HEK293T (cell line): Measurements from ENCODE around the gene GPR52.

Experiments
- CTCF ChIA-PET: fragments of 350-600 bp; formaldehyde crosslinking; extraction: SDS; loops from one replicate; lab custom pipeline; 2021; ENCODE audit warnings: antibody characterized with exemption, inconsistent platforms; lab: Yijun Ruan, JAX
- POLR2A ChIA-PET: fragments of 350-600 bp; formaldehyde crosslinking; extraction: SDS; loops from one replicate; lab custom pipeline; 2020; ENCODE audit warnings: antibody characterized with exemption, inconsistent platforms; lab: Yijun Ruan, JAX
- DNase-seq: peaks from one replicate; pipeline ENCODE4 v3.0.0; 2012; ENCODE audit warnings: mixed read lengths; ENCODE audit errors: extremely low spot score
- ARNT ChIP-seq: fragments of 450-650 bp; IDR thresholded peaks from 2 replicates; pipeline ENCODE4 v1.6.1; 2017; ENCODE audit warnings: mild to moderate bottlenecking
- BHLHE40 ChIP-seq: fragments of 450-650 bp; IDR thresholded peaks from 2 replicates; pipeline ENCODE4 v1.6.1; 2016; ENCODE audit warnings: mild to moderate bottlenecking, moderate library complexity, borderline replicate concordance
- CTBP1 ChIP-seq: fragments of 450-650 bp; IDR thresholded peaks from 2 replicates; pipeline ENCODE4 v1.6.1; 2016; ENCODE audit warnings: borderline replicate concordance
- ELF4 ChIP-seq: fragments of 450-650 bp; IDR thresholded peaks from 2 replicates; pipeline ENCODE4 v1.6.1; 2017; ENCODE audit warnings: antibody characterized with exemption
- FOXA1 ChIP-seq: fragments of 450-650 bp; IDR thresholded peaks from 2 replicates; pipeline ENCODE4 v1.6.1; 2016; ENCODE audit warnings: mild to moderate bottlenecking
- FOXK2 ChIP-seq: fragments of 450-650 bp; IDR thresholded peaks from 2 replicates; pipeline ENCODE4 v1.6.1; 2016; ENCODE audit warnings: mild to moderate bottlenecking
- FOXM1 ChIP-seq: fragments of 450-650 bp; IDR thresholded peaks from 2 replicates; pipeline ENCODE4 v1.6.1; 2017; ENCODE audit warnings: mild to moderate bottlenecking, borderline replicate concordance
- HDGF ChIP-seq: fragments of 450-650 bp; IDR thresholded peaks from 2 replicates; pipeline ENCODE4 v1.6.1; 2017; ENCODE audit warnings: antibody characterized with exemption, borderline replicate concordance
- L3MBTL2 ChIP-seq: fragments of 450-650 bp; conservative IDR thresholded peaks from 2 replicates; pipeline ENCODE4 v1.6.1; 2016; ENCODE audit warnings: mild to moderate bottlenecking
- LEF1 ChIP-seq: fragments of 450-650 bp; IDR thresholded peaks from 2 replicates; pipeline ENCODE4 v1.6.1; 2017; ENCODE audit warnings: mild to moderate bottlenecking, borderline replicate concordance
- NFRKB ChIP-seq: fragments of 450-650 bp; IDR thresholded peaks from 2 replicates; pipeline ENCODE4 v1.6.1; 2016; ENCODE audit warnings: mild to moderate bottlenecking, moderate library complexity
- SP1 ChIP-seq: fragments of 450-650 bp; IDR thresholded peaks from 2 replicates; pipeline ENCODE4 v1.6.1; 2017
- SUZ12 ChIP-seq: fragments of 450-650 bp; IDR thresholded peaks from 2 replicates; pipeline ENCODE4 v1.6.1; 2016; ENCODE audit warnings: mild to moderate bottlenecking
- TARDBP ChIP-seq: fragments of 450-650 bp; IDR thresholded peaks from 2 replicates; pipeline ENCODE4 v1.6.1; 2016
- ZNF384 ChIP-seq: fragments of 450-650 bp; IDR thresholded peaks from 2 replicates; pipeline ENCODE4 v1.6.1; 2016
- TF ChIP-seq, protein P1 (sequence below): fragments of 450-650 bp; IDR thresholded peaks from 2 replicates; pipeline ENCODE4 v1.6.1; 2016

The GPR52 gene

DNA sequence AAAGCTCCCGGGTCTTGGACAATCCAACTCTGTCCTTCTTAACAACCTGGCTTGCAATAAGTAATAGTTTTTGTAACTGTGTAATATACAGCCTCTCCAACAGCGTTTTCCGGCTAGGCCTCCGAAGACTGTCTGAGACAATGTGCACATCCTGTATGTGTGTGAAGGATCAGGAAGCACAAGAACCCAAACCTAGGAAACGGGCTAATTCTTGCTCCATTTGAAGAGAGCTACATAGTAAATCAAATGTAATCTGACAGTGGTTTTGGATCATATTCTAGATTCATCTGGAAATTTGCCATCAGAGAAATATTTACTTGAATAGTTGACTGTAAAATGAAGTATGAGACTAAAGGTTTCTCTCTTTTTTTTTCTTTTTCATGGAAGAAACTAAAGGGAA lies 1.2 kb downstream of the GPR52 start:
- CTCF ChIA-PET, result no interaction called here
- DNase-seq, result no peak
- POLR2A ChIA-PET, result no interaction called here
- TF ChIP-seq FOXA1 (no peak), FOXM1 (no peak), LEF1 (no peak), CTBP1 (no peak), ZNF384 (no peak), BHLHE40 (no peak), L3MBTL2 (no peak), SUZ12 (no peak), ARNT (no peak), TARDBP (no peak), ELF4 (no peak), HDGF (no peak), SP1 (no peak)
- TF ChIP-seq, protein P1, sequence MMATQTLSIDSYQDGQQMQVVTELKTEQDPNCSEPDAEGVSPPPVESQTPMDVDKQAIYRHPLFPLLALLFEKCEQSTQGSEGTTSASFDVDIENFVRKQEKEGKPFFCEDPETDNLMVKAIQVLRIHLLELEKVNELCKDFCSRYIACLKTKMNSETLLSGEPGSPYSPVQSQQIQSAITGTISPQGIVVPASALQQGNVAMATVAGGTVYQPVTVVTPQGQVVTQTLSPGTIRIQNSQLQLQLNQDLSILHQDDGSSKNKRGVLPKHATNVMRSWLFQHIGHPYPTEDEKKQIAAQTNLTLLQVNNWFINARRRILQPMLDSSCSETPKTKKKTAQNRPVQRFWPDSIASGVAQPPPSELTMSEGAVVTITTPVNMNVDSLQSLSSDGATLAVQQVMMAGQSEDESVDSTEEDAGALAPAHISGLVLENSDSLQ, result no peak

DNA sequence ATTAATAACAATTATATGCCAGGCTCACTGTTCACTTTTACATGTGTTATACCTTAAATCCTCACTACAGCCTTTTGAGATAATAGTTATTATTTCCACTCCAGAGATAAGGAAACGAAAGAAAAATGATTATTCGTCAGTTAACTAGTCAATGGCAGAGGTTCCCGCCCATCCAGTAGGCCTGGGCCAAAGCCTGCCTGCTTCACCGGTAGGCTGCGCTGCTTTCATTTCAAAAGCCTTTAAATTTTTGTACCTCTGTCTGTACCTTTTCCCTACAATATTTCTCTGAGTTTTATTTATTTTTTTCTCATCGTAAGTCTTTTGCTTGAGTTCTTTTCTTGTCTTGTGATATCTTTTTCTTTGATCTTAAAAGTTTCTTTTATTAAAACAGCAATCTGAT lies 3.6 kb downstream of the GPR52 start:
- POLR2A ChIA-PET, result no interaction called here
- DNase-seq, result no peak
- CTCF ChIA-PET, result no interaction called here
- no peak for TF ChIP-seq CTBP1
- no peak for TF ChIP-seq BHLHE40
- TF ChIP-seq NFRKB, result no peak
- no peak for TF ChIP-seq ZNF384
- TF ChIP-seq TARDBP, result no peak
- no peak for TF ChIP-seq HDGF
- TF ChIP-seq FOXA1, result no peak
- no peak for TF ChIP-seq SUZ12
- no peak for TF ChIP-seq SP1

DNA sequence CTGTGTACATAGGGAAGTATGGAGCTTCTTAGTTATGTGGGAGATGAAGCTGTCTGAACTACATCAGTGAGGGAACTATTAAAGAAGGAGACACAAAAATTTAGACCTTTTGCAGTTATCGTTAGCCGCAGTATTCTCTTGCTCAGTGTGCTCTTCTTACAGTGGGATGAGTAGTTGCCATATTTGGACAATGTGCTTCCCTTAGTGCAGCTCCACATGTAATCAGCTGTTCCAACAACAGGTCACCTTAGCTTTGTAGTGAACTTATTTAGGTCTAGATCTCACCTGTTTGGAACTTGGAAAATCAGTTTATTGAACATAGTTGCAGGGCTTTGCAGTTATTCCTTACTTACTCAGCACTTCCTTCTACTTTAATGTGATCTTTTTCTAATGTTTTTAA lies 18.1 kb downstream of the GPR52 start:
- no peak for DNase-seq
- TF ChIP-seq TARDBP, result no peak
- TF ChIP-seq FOXA1, result no peak
- TF ChIP-seq ELF4, result no peak
- TF ChIP-seq SUZ12, result no peak
- TF ChIP-seq FOXK2, result no peak
- TF ChIP-seq ARNT, result no peak
- TF ChIP-seq LEF1, result no peak
- TF ChIP-seq, protein P1, result no peak
- no peak for TF ChIP-seq NFRKB
- no peak for TF ChIP-seq L3MBTL2
- TF ChIP-seq ZNF384, result no peak
- TF ChIP-seq BHLHE40, result no peak
- no peak for TF ChIP-seq FOXM1
- POLR2A ChIA-PET, result no interaction called here
- CTCF ChIA-PET, result interaction anchor here (0.6 kb wide), 2 partner anchors 11 to 260 kb away, joined by 3 read pairs; no protein-coding TSS in a partner anchor

DNA sequence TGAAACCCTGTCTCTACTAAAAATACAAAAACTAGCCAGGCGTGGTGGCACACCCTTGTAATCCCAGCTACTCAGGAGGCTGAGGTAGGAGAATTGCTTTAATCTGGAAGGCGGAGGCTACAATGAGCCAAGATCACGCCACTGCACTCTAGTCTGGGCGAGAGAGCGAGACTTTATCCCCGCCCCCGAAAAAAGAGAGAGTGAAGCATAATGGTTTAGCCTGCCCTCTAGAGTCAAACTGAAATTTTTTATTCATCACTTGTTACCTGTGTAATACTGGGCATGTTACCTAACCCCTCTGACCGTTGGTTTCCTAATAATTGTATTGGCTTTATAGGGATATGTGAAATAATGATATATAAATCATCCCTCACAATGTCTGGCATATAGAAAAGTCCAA lies 18.8 kb downstream of the GPR52 start:
- ChIA-PET POLR2A (no interaction called here), CTCF (no interaction called here)
- TF ChIP-seq FOXA1 (no peak), BHLHE40 (no peak), LEF1 (no peak), FOXK2 (no peak), L3MBTL2 (no peak)
- TF ChIP-seq, protein P1, result no peak
- DNase-seq, result no peak

DNA sequence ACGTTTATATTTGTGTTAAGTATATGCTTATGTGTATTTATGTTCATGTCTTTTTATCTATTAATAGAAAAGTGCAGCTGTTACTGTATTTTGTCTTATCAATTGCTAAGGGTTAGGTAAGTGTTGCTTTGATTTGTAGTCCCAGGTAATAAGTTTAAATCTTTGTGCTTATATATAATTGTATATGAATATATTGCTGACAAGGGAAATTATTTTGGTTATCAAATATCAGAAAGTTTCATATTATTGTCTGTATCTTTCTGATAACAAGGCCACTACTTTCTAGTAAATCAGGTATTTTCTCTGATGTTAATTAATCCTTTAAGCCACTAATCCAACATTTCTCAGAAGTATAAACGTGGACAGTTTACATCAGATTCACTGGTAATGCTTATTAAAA lies 21.3 kb downstream of the GPR52 start:
- TF ChIP-seq FOXA1 (no peak), LEF1 (no peak), TARDBP (no peak), ARNT (no peak), ZNF384 (no peak)
- DNase-seq, result no peak
- ChIA-PET POLR2A (no interaction called here), CTCF (interaction anchor here (1.1 kb wide), 1 partner anchor 206 kb away, joined by 4 read pairs; no protein-coding TSS in a partner anchor)

DNA sequence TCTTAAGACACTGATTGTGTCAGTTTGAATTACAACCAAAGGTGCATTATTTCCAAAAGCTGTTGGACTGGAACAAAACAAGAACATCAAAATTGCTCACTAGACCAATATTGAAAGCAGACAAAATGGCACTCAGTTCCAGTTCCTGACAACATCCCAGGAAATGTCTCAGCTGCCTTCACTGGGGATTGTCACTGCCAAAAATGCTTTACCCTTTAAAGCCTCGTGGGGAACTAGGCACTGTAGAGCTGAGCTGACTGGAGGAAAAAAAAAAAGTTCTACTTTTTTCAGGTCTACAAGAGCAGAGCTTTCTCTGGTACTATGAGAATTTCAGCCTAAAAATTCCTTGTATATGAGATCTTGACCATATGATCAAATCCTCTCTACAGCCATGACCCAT lies 21.9 kb downstream of the GPR52 start:
- TF ChIP-seq SUZ12, result no peak
- TF ChIP-seq ZNF384, result no peak
- no peak for TF ChIP-seq CTBP1
- TF ChIP-seq SP1, result no peak
- TF ChIP-seq FOXA1, result no peak
- TF ChIP-seq FOXM1, result no peak
- TF ChIP-seq, protein P1, result no peak
- POLR2A ChIA-PET, result no interaction called here
- DNase-seq, result no peak
- CTCF ChIA-PET, result interaction anchor here (1.1 kb wide), 1 partner anchor 207 kb away, joined by 4 read pairs; no protein-coding TSS in a partner anchor
